Measurements from ENCODE around the gene WDR45B. TPM values are rescaled to one million over a fixed set of nuclear protein-coding genes. Genes with fewer than 3 reads are reported as not detected.

Gene WDR45B
- total and polyA plus RNA-seq, 11 donors, result 23.5 to 60.7 (median 40.1) TPM

- 84 to 88% (median 86%) methylated on average over 16 of the region's 16 CpGs for WGBS, 4 donors
- DNase-seq, result no peak
- peaks cover 0 to 70% (median 36%) of the 10 kb centered on the region in 9 donors for H3K36me3 ChIP-seq
Observed at GRCh38 chr17:82636626-82637598, 11.3 kb downstream of the WDR45B start.

GRCh38 chr17:82633343-82633742 is 14.9 kb downstream of the WDR45B start:
- ATAC-seq, result no peak
- no peaks in the 10 kb centered on the region for H3K27me3 ChIP-seq
- peaks cover 0 to 6% (median 0%) of the 10 kb centered on the region in 12 donors for H3K9me3 ChIP-seq
- intact Hi-C loops (cut with DNase I), result no loop called here
- H3K36me3 ChIP-seq, result peaks cover 0 to 66% (median 41%) of the 10 kb centered on the region in 9 donors
- no peak for DNase-seq
- TF ChIP-seq POLR2A (IDR thresholded peaks at IDR 0.05) (no peak), CTCF (IDR thresholded peaks at IDR 0.05) (no peak)
- H3K27ac ChIP-seq, result no peak overlapping the region
- peaks cover 0 to 4% (median 0%) of the 10 kb centered on the region in 12 donors for H3K4me1 ChIP-seq
- H3K4me3 ChIP-seq, result no peak overlapping the region

More at GRCh38 chr17:82636626-82637598, 11.3 kb downstream of the WDR45B start:
- H3K9me3 ChIP-seq, result peaks cover 0 to 6% (median 0%) of the 10 kb centered on the region in 12 donors
- H3K4me3 ChIP-seq, result no peak overlapping the region
- no peak overlapping the region for H3K27ac ChIP-seq
- TF ChIP-seq POLR2A (IDR thresholded peaks at IDR 0.05) (no peak), CTCF (IDR thresholded peaks at IDR 0.05) (no peak)
- peaks cover 0 to 9% (median 0%) of the 10 kb centered on the region in 12 donors for H3K4me1 ChIP-seq
- no peaks in the 10 kb centered on the region for H3K27me3 ChIP-seq
- ATAC-seq, result no peak
- intact Hi-C loops (cut with DNase I), result no loop called here

- no peak for TF ChIP-seq POLR2A (IDR thresholded peaks at IDR 0.05)
- TF ChIP-seq CTCF (IDR thresholded peaks at IDR 0.05), result no peak
- no peak for DNase-seq
- Histone ChIP-seq H3K27ac (no peak overlapping the region), H3K4me3 (no peak overlapping the region), H3K36me3 (peaks cover 0 to 71% (median 50%) of the 10 kb centered on the region in 9 donors), H3K27me3 (no peaks in the 10 kb centered on the region), H3K4me1 (peaks cover 0 to 7% (median 0%) of the 10 kb centered on the region in 12 donors), H3K9me3 (peaks cover 0 to 6% (median 0%) of the 10 kb centered on the region in 12 donors)
- WGBS, 4 donors, result 88 to 93% (median 93%) methylated on average over 8 of the region's 8 CpGs
- ATAC-seq, result no peak
- intact Hi-C loops (cut with DNase I), result no loop called here
Observed at GRCh38 chr17:82632451-82632850, 15.8 kb downstream of the WDR45B start.

GRCh38 chr17:82631544-82631943 is 16.7 kb downstream of the WDR45B start:
- Histone ChIP-seq H3K27me3 (no peaks in the 10 kb centered on the region), H3K4me3 (no peak overlapping the region), H3K9me3 (no peaks in the 10 kb centered on the region), H3K4me1 (peaks cover 0 to 11% (median 0%) of the 10 kb centered on the region in 12 donors), H3K36me3 (peaks cover 0 to 80% (median 54%) of the 10 kb centered on the region in 9 donors), H3K27ac (no peak overlapping the region)
- no peak for DNase-seq
- no peak for TF ChIP-seq CTCF (IDR thresholded peaks at IDR 0.05)
- TF ChIP-seq POLR2A (IDR thresholded peaks at IDR 0.05), result no peak
- 60 to 94% (median 74%) methylated on average over 6 of the region's 6 CpGs for WGBS, 4 donors
- intact Hi-C loops (cut with DNase I), result no loop called here
- ATAC-seq, result no peak
